DND-41 (cell line): ENCODE data around the gene PRELP.

ENCODE experiments used
- ATAC-seq: fragments of 200-7000 bp; cut with Tn5 transposase; 3 replicates; pipeline ENCODE4 v1.9.1; 2021; ENCODE audit warnings: low read depth; ENCODE audit not compliant: insufficient read depth
- DNase-seq: peaks from one replicate; pipeline ENCODE4 v3.0.0-alpha.2; 2020
- H2AFZ ChIP-seq: 2 replicates; pipeline ENCODE4 v1.6.0; 2012; ENCODE audit warnings: low read depth, low read length
- H3K27ac ChIP-seq: 2 replicates; pipeline ENCODE4 v1.5.1; 2012; ENCODE audit warnings: low read length, inconsistent platforms
- H3K27me3 ChIP-seq: fragments of 200-600 bp; sonication (generic); 2 replicates; pipeline ENCODE4 v1.6.0; 2012; ENCODE audit warnings: low read length, mild to moderate bottlenecking, inconsistent platforms; ENCODE audit not compliant: insufficient read depth, poor library complexity
- H3K36me3 ChIP-seq: 2 replicates; pipeline ENCODE4 v1.5.1; 2012; ENCODE audit warnings: low read length, inconsistent platforms; ENCODE audit not compliant: insufficient read depth
- H3K4me1 ChIP-seq: 2 replicates; pipeline ENCODE4 v1.5.1; 2012; ENCODE audit warnings: mild to moderate bottlenecking, low read length; ENCODE audit not compliant: insufficient read depth
- H3K4me2 ChIP-seq: 2 replicates; pipeline ENCODE4 v1.6.0; 2012; ENCODE audit warnings: mild to moderate bottlenecking, moderate library complexity, low read length, inconsistent platforms; ENCODE audit not compliant: insufficient read depth
- H3K4me3 ChIP-seq, 2 experiments: fragments of 200-600 bp in 1 of 2; shearing (Covaris generic) in 1 of 2; 2 replicates each; pipeline ENCODE4 v1.5.1; 2012 to 2016; ENCODE audit warnings: inconsistent platforms in 2 of 2, low read length in 2 of 2, mild to moderate bottlenecking in 2 of 2, low read depth in 1 of 2, moderate library complexity in 1 of 2
- H3K79me2 ChIP-seq: 2 replicates; pipeline ENCODE4 v1.6.0; 2012; ENCODE audit warnings: low read length, inconsistent platforms; ENCODE audit not compliant: insufficient read depth
- H3K9ac ChIP-seq: 2 replicates; pipeline ENCODE4 v1.6.0; 2012; ENCODE audit warnings: low read depth, mild to moderate bottlenecking, inconsistent platforms, low read length, moderate library complexity
- H3K9me3 ChIP-seq: 2 replicates; pipeline ENCODE4 v1.5.1; 2012; ENCODE audit warnings: low read length, moderate library complexity, mild to moderate bottlenecking, inconsistent platforms; ENCODE audit not compliant: insufficient read depth, severe bottlenecking
- H4K20me1 ChIP-seq: 2 replicates; pipeline ENCODE4 v1.6.0; 2012; ENCODE audit warnings: low read length; ENCODE audit not compliant: insufficient read depth
- CTCF ChIP-seq: IDR thresholded peaks from 2 replicates; pipeline ENCODE4 v1.5.1; 2012; ENCODE audit warnings: borderline replicate concordance, low read length, moderate library complexity, mild to moderate bottlenecking; ENCODE audit not compliant: poor library complexity, severe bottlenecking; ENCODE audit errors: extremely low read depth
- EZH2 ChIP-seq: IDR thresholded peaks from 3 replicates; pipeline ENCODE4 v1.6.1; 2012; ENCODE audit warnings: borderline replicate concordance, low read depth, mild to moderate bottlenecking, moderate library complexity, low read length, inconsistent platforms; ENCODE audit not compliant: severe bottlenecking

The PRELP gene

GRCh38 chr1:203511513-203511912 lies 35.9 kb downstream of the PRELP start:
- no peak overlapping the region for H3K4me2 ChIP-seq
- H3K27ac ChIP-seq = no peak overlapping the region
- H3K79me2 ChIP-seq = no peaks in the 10 kb centered on the region
- no peak for TF ChIP-seq EZH2
- no peak for TF ChIP-seq CTCF
- no peak overlapping the region for H2AFZ ChIP-seq
- no peaks in the 10 kb centered on the region for H3K9me3 ChIP-seq
- H4K20me1 ChIP-seq = no peaks in the 10 kb centered on the region
- no peak for DNase-seq
- no peaks in the 10 kb centered on the region for H3K36me3 ChIP-seq
- H3K27me3 ChIP-seq = peaks cover 4% of the 10 kb centered on the region
- H3K9ac ChIP-seq = no peak overlapping the region
- no peak overlapping the region for H3K4me3 ChIP-seq
- H3K4me1 ChIP-seq = no peaks in the 10 kb centered on the region
- no peak for ATAC-seq

- ATAC-seq (no peak), DNase-seq (no peak)
- H3K27me3 ChIP-seq = peaks cover 4% of the 10 kb centered on the region
- no peaks in the 10 kb centered on the region for H3K4me1 ChIP-seq
- no peak overlapping the region for H3K9ac ChIP-seq
- no peaks in the 10 kb centered on the region for H4K20me1 ChIP-seq
- H3K79me2 ChIP-seq = no peaks in the 10 kb centered on the region
- no peak overlapping the region for H3K27ac ChIP-seq
- no peaks in the 10 kb centered on the region for H3K36me3 ChIP-seq
- no peak for TF ChIP-seq CTCF
- TF ChIP-seq EZH2 = no peak
- H3K4me2 ChIP-seq = no peak overlapping the region
- H3K4me3 ChIP-seq = no peak overlapping the region
- no peaks in the 10 kb centered on the region for H3K9me3 ChIP-seq
- H2AFZ ChIP-seq = no peak overlapping the region
Measured at GRCh38 chr1:203511930-203512329, 36.3 kb downstream of the PRELP start.

GRCh38 chr1:203512517-203512847 lies 36.9 kb downstream of the PRELP start:
- H3K27me3 ChIP-seq = peaks cover 4% of the 10 kb centered on the region

More at GRCh38 chr1:203512517-203512847, 36.9 kb downstream of the PRELP start:
- Histone ChIP-seq H3K27ac (no peak overlapping the region), H4K20me1 (no peaks in the 10 kb centered on the region), H3K79me2 (no peaks in the 10 kb centered on the region), H3K9ac (no peak overlapping the region), H3K4me2 (no peak overlapping the region), H3K4me1 (no peaks in the 10 kb centered on the region), H3K36me3 (no peaks in the 10 kb centered on the region), H3K4me3 (no peak overlapping the region), H3K9me3 (no peaks in the 10 kb centered on the region), H2AFZ (no peak overlapping the region)
- DNase-seq (no peak), ATAC-seq (no peak)
- TF ChIP-seq CTCF (no peak), EZH2 (no peak)
